Fibroblast of skin of right quadriceps (primary cell): Measurements from ENCODE around the gene GABARAP.

Experiments used
- DNase-seq: peaks from one replicate; pipeline ENCODE4 v3.0.0-alpha.2; 2013

Gene GABARAP

GRCh38 chr17:7241783-7242716 is at the start of gene GABARAP:
Gene GABARAP (minus strand): TSS chr17:7242449. CDS start chr17:7242330, 119 bp downstream.
- DNase-seq, result peak; percentile 93

- no peak for DNase-seq
Observed at GRCh38 chr17:7290685-7291084, 48.4 kb upstream of the GABARAP start.

GRCh38 chr17:7290166-7290565 is 47.9 kb upstream of the GABARAP start:
- no peak for DNase-seq

GRCh38 chr17:7289256-7290032 is 47.2 kb upstream of the GABARAP start:
- DNase-seq, result no peak

- DNase-seq, result no peak
Observed at GRCh38 chr17:7285679-7286078, 43.4 kb upstream of the GABARAP start.

GRCh38 chr17:7284911-7285310 is 42.7 kb upstream of the GABARAP start:
- DNase-seq, result no peak

GRCh38 chr17:7283471-7284216 is 41.4 kb upstream of the GABARAP start:
- no peak for DNase-seq

- no peak for DNase-seq
Observed at GRCh38 chr17:7282752-7283321, 40.6 kb upstream of the GABARAP start.

GRCh38 chr17:7281953-7282751 is 39.9 kb upstream of the GABARAP start:
- DNase-seq, result no peak

GRCh38 chr17:7281074-7281952 is 39.1 kb upstream of the GABARAP start, which contains the start of gene SLC2A4:
Gene SLC2A4 (plus strand): TSS chr17:7281718. CDS start chr17:7281935, 217 bp downstream.
- DNase-seq, result peak; percentile 94

- peak; percentile 64 for DNase-seq
Observed at GRCh38 chr17:7280519-7281073, 38.3 kb upstream of the GABARAP start.

- no peak for DNase-seq
Observed at GRCh38 chr17:7279448-7279847, 37.2 kb upstream of the GABARAP start.

GRCh38 chr17:7266784-7267183 is 24.5 kb upstream of the GABARAP start:
- DNase-seq, result no peak

- DNase-seq, result no peak
Observed at GRCh38 chr17:7263801-7264078, 21.5 kb upstream of the GABARAP start.

- DNase-seq, result no peak
Observed at GRCh38 chr17:7262935-7263800, 20.9 kb upstream of the GABARAP start.

- no peak for DNase-seq
Observed at GRCh38 chr17:7262192-7262934, 20.1 kb upstream of the GABARAP start, which contains the start of gene CLDN7. Gene CLDN7 (minus strand): TSS chr17:7262478. CDS start chr17:7262043, 435 bp downstream.

GRCh38 chr17:7261379-7262191 is 19.3 kb upstream of the GABARAP start:
- DNase-seq, result no peak
